Neural cell (in vitro differentiated cells): ENCODE measurements around the gene FN1.

ENCODE experiments used
- EP300 ChIP-seq: fragments of 450-650 bp; conservative IDR thresholded peaks from 2 replicates; pipeline ENCODE4 v1.6.1; 2014; ENCODE audit warnings: antibody characterized with exemption, mild to moderate bottlenecking, moderate library complexity; ENCODE audit not compliant: poor library complexity, severe bottlenecking
- EZH2 ChIP-seq: fragments of 200-600, 300-800 bp; shearing (Covaris generic), sonication (generic); IDR thresholded peaks from 2 replicates; pipeline ENCODE4 v1.6.1; 2014; ENCODE audit warnings: antibody characterized with exemption, low read length, borderline replicate concordance, mild to moderate bottlenecking; ENCODE audit not compliant: insufficient read depth, poor library complexity, severe bottlenecking
- POLR2AphosphoS5 ChIP-seq: IDR thresholded peaks from 2 replicates; pipeline ENCODE4 v1.6.1; 2012
- SMC3 ChIP-seq: fragments of 450-650 bp; conservative IDR thresholded peaks from 2 replicates; pipeline ENCODE4 v1.6.1; 2014; ENCODE audit warnings: antibody characterized with exemption, mild to moderate bottlenecking, moderate library complexity; ENCODE audit not compliant: poor library complexity
- TF ChIP-seq, protein P1 (sequence below): fragments of 450-650 bp; IDR thresholded peaks from 2 replicates; pipeline ENCODE4 v1.5.1; 2014; ENCODE audit warnings: antibody characterized with exemption, mild to moderate bottlenecking, moderate library complexity; ENCODE audit not compliant: poor library complexity, severe bottlenecking

GRCh38 chr2:215368493-215368809, 67.4 kb downstream of the FN1 start:
- TF ChIP-seq EZH2 (no peak), POLR2AphosphoS5 (no peak), SMC3 (no peak), EP300 (no peak)
- TF ChIP-seq, protein P1, sequence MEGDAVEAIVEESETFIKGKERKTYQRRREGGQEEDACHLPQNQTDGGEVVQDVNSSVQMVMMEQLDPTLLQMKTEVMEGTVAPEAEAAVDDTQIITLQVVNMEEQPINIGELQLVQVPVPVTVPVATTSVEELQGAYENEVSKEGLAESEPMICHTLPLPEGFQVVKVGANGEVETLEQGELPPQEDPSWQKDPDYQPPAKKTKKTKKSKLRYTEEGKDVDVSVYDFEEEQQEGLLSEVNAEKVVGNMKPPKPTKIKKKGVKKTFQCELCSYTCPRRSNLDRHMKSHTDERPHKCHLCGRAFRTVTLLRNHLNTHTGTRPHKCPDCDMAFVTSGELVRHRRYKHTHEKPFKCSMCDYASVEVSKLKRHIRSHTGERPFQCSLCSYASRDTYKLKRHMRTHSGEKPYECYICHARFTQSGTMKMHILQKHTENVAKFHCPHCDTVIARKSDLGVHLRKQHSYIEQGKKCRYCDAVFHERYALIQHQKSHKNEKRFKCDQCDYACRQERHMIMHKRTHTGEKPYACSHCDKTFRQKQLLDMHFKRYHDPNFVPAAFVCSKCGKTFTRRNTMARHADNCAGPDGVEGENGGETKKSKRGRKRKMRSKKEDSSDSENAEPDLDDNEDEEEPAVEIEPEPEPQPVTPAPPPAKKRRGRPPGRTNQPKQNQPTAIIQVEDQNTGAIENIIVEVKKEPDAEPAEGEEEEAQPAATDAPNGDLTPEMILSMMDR = no peak
